Measurements from ENCODE around the gene CEP20.

GRCh38 chr16:15881794-15882379 is 6.5 kb downstream of the CEP20 start:
- no peak for TF ChIP-seq CTCF (IDR thresholded peaks at IDR 0.05)
- TF ChIP-seq HDAC2 (IDR thresholded peaks at IDR 0.05): no peak
- TF ChIP-seq KDM1A (IDR thresholded peaks at IDR 0.05; ENCODE audit: low read depth): no peak
- TF ChIP-seq CEBPB (IDR thresholded peaks at IDR 0.05): no peak
- TF ChIP-seq USF2 (IDR thresholded peaks at IDR 0.05): no peak
- TF ChIP-seq NFE2L2 (conservative IDR thresholded peaks at IDR 0.05; ENCODE audit: low read length): no peak
- TF ChIP-seq ZFP36 (IDR thresholded peaks at IDR 0.05; ENCODE audit: borderline replicate concordance, partially characterized antibody): no peak

Measured in A549 (cell line).